T-helper 2 cell treated with Interferon-gamma antibody and Interleukin-4, amounts not matched to agents 100 ng/mL and 5 ng/mL, for 36 hours (primary cell): ENCODE results near the gene NFAT5. TPM values are rescaled to one million over a fixed set of nuclear protein-coding genes. Genes with fewer than 3 reads are reported as not detected.
"Not testable (repeated sequence)": the region's sequence is repeated elsewhere in the genome, so short reads cannot be mapped to it uniquely, and the experiment has no call there.

Experiments used
- intact Hi-C: fragments of 100-400 bp; cut with micrococcal nuclease; formaldehyde crosslinking; loops from one replicate; pipeline ENCODE4 v1.15.1; 2023
- total RNA-seq: library from RNA; stranded (reverse); gene quantifications from 2 replicates; pipeline ENCODE4 v1.2.3, GENCODE V29; 2022

Gene NFAT5
- total RNA-seq, 1 donor from 2014 or later: 28.3 TPM

DNA sequence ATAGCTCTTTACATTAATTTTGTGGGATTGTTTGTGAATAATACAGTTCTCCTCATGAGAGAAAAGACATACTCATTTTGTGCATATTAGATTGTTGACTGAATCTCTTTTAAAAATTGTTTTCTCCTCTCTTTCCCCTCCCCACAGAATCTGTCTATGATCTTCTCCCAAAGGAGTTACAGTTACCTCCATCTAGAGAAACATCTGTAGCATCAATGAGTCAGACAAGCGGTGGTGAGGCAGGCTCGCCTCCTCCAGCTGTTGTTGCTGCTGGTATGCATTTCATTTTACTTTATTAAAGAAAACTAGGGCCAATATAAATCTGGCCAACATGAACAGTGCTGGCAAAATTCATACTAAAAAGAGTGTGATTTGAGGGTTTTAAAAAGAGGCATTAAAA lies 60.5 kb downstream of the NFAT5 start:
- intact Hi-C loops: no loop called here

DNA sequence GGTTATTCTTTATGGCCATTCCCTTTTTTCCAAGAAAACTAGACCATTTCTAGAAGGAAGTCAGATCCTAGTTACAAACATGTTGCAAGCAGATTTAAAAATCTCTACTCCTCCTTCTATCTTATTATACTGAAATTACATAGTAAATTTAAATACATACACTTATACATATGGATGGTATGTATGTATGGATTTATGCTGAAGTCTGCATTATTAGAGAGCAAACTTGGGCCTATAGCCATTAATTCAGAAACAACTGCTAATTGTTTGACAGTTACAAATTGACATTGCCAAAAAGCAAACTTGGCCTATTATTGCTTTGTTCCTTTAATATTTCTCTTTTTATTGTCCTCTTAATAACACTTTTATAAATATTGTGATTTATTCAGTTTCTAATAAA lies 67.1 kb downstream of the NFAT5 start:
- intact Hi-C loops: no loop called here

GRCh38 chr16:69633375-69633774 lies 67.6 kb downstream of the NFAT5 start:
- intact Hi-C loops: no loop called here

- intact Hi-C loops: not testable (repeated sequence)
Measured at GRCh38 chr16:69636563-69637146, 70.9 kb downstream of the NFAT5 start.

DNA sequence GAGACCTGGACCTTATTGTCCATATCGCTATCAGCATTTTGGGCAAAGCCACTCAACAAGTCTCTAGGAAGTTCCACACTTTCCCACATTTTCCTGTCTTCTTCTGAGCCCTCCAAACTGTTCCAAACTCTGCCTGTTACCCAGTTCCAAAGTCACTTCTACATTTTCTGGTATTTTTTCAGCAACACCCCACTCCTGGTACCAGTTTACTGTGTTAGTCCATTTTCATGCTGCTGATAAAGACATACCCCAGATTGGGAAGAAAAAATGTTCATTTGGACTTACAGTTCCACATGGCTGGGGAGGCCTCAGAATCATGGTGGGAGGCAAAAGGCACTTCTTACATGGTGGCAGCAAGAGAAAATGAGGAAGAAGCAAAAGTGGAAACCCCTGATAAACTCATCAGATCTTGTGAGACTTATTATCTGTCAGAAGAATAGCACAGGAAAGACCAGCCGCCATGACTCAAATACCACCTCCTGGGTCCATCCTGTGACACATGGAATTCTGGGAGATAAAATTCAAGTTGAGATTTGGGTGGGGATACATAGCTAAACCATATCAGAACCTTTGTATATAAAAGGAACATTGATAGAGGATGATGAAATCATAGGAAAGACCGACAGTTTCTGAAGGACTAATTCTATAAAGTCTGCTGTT lies 71.6 kb downstream of the NFAT5 start:
- intact Hi-C loops: not testable (repeated sequence)

GRCh38 chr16:69643997-69644396 lies 78.2 kb downstream of the NFAT5 start:
- intact Hi-C loops: not testable (repeated sequence)

DNA sequence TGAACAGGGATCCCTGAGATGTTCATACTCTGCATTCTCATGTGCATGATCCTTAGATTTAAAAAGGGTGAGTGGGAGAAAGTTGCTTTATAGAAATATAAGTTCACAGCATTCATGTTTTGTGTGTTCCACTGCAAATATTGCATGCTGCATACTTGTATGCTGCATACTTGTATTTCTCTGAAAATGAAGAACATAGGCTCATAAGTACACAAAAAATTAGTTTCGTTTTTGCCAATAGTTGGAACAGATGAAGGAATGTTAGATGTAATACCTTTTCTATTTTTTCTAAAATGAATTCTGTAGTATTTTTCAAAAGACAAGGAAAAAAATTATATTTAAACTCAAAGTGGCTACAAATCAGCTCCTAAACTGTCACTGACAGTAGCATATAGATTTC lies 79.0 kb downstream of the NFAT5 start:
- intact Hi-C loops: no loop called here

- intact Hi-C loops: no loop called here
Measured at GRCh38 chr16:69647020-69647419, 81.3 kb downstream of the NFAT5 start.

GRCh38 chr16:69651217-69651616 lies 85.5 kb downstream of the NFAT5 start:
- intact Hi-C loops: no loop called here

DNA sequence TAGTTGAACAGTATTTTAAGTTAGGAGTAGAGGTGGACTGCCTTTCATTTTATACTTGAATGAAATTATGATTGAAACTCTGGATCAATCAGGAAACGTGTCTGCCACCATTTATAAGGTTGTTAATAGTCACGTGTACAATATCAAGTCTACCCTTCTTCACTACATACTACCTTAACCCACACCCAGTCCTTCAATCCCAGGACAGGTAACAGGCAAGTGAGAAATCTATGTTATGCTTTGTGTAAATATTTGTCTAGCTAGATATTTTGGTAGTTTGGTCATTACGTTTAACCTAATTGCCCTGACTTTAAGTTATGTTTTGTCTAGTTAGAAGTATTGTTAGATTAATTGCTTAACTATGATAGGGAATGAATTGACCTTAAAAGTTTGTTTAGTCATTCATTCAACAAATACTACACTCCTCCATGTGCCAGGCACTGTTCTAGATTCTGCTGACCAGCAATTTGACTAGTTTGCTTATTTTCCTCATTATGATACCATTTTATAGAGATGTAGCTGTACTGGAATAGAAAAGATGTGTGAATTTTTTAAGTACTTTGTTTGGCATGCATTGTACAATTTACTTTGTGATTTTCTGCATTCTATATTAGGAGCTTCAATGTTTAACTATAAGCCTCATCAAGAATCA lies 88.6 kb downstream of the NFAT5 start:
- intact Hi-C loops: no loop called here

GRCh38 chr16:69660166-69660565 lies 94.4 kb downstream of the NFAT5 start:
- intact Hi-C loops: no loop called here

DNA sequence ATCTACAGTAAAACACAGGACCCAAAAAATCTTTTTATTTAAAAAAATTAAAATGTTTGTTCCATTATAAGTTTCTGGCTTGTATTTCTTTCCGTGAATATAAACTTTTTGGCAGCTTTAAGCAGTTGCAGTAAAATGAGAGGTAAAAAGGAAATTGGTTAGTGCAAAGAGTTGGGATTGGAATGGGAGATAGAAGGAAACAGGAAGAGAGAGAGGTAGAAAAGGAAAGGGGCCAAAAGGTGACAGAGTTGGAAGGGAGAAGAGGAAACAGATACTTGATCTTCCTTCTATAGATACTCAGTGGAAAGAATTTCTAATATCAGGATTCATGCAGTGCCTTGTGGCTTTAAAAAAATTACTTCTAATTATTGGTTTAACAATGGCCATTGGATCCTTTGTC lies 97.1 kb downstream of the NFAT5 start:
- intact Hi-C loops: no loop called here

- intact Hi-C loops: no loop called here
Measured at GRCh38 chr16:69663846-69664245, 98.1 kb downstream of the NFAT5 start.

GRCh38 chr16:69669577-69669976 lies 103.8 kb downstream of the NFAT5 start:
- intact Hi-C loops: no loop called here

DNA sequence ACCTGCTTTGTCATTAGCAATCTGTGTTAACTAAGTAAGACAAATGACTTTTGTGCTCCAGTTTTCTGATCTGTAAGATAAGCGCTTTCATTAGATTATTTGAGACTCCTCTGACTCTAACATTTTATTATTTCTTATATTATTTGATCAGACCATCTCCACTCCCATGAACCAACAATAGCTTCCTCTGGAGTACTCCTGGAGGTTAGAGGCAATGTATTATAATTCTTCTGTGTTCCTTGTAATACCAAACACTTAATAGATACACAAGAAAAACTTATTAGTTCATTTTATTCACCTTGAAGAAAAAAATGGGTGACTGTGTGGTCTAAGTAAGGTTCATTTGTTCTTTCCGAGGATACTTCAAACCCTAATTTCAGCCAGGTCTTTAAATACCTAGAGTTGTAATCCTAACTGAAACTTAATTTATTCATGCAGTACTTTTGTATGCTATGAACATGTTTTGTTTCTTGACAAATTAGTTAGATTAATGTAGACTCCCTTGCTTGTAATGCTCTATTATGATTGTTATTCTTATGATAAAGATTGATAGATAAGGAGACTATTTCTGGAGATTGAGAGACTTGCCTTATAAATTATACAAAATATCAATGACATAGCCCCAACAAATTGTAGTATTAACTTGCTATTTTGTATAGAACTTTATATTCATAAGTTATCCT lies 106.7 kb downstream of the NFAT5 start:
- intact Hi-C loops: no loop called here

GRCh38 chr16:69672998-69673713 lies 107.4 kb downstream of the NFAT5 start:
- intact Hi-C loops: no loop called here

DNA sequence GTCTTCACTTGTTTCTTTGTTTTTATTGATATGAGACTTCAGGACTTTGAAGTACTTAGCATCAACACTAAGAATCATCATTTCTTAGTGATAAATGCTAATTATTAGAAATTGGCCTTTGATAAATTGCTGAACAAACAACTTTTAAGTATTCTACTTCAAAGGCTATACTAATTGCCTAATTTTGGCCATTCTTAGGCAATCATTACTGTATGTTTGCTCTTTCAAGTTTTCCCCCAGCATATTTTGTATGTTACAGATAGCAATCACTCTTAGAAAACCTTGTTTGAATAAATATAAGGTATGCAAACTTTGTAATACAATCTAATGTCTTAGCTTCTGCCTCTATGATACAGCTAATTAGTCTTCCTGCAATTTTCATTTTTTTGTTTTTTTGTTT lies 114.6 kb downstream of the NFAT5 start:
- intact Hi-C loops: no loop called here

GRCh38 chr16:69688589-69688988 lies 122.8 kb downstream of the NFAT5 start:
- intact Hi-C loops: no loop called here

- intact Hi-C loops: no loop called here
Measured at GRCh38 chr16:69691980-69692911, 126.5 kb downstream of the NFAT5 start.

- intact Hi-C loops: no loop called here
Measured at GRCh38 chr16:69693916-69694315, 128.2 kb downstream of the NFAT5 start.

DNA sequence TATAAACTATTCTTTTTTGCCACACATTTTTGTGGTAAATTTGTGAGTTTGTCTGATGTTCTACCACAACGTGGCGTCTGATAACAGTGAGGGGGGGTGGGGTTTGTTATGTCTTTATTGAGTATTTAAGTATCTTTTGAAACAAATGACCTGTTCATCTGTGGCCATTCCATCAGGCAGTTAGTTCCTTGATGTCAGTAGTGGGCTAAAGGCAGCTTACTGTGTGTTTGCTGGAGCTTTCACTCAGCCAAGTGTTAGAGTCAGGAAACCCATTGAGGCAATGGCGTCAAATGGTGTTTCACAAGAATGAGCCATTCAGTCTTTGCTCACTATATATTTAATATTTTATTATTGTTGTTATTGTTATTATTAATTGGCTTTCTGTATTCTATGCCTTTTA lies 132.6 kb downstream of the NFAT5 start:
- intact Hi-C loops: no loop called here
